ENCODE data around the gene KNDC1. TPM values are rescaled to one million over a fixed set of nuclear protein-coding genes. Genes with fewer than 3 reads are reported as not detected.
"Not testable (repeated sequence)": the region's sequence is repeated elsewhere in the genome, so short reads cannot be mapped to it uniquely, and the experiment has no call there.

Gene KNDC1
- total RNA-seq, 2 donors from 2014 or later, result 0.05 to 0.36 TPM

GRCh38 chr10:133231244-133231945, 71.4 kb downstream of the KNDC1 start:
- ATAC-seq, result no peak
- DNase-seq (ENCODE audit: low spot score), result no peak
- no peaks in the 10 kb centered on the region for H3K9me3 Mint-ChIP-seq
- H3K4me1 Mint-ChIP-seq (ENCODE audit: low read depth in 2 of 2), result peaks cover 0 to 12% of the 10 kb centered on the region in 2 donors
- H3K36me3 Mint-ChIP-seq, result no peaks in the 10 kb centered on the region
- H3K4me3 Mint-ChIP-seq, result no peak overlapping the region
- H3K27me3 Mint-ChIP-seq, result peaks cover 15 to 36% of the 10 kb centered on the region in 2 donors
- H3K27ac Mint-ChIP-seq, result no peak overlapping the region

DNA sequence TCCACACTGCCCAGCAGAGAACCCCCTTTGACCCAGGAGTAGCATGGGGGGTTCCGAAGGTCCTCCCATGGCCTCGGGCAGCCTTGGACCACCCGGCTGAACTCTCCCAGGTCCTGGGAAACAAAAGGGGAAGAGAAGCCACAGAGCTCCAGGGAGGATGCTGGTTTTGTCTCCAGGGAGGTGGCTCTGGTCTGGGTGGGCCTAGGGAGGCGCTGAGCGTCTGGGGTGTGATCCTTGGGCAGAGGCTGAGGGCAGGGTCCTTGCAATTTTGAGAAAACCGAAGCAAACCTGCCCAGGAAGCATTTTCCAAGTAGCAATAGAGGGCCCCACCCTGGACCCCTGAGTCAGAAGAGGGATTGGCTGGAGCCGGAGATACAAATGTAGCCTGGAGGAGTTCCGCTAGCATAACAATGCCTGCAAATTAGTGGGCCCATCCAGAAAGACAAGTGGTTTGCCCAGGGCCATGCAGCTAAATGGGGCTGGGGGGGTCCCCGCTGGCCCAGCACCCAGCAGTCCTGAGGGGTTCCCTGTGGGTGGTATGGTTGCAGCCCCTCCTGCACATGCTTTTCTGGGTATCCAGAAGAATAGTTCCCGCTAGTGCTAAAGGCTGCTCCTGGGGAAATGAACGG, 72.0 kb downstream of the KNDC1 start:
- Mint-ChIP-seq H3K36me3 (no peaks in the 10 kb centered on the region), H3K27me3 (peaks cover 15 to 29% of the 10 kb centered on the region in 2 donors), H3K4me1 (ENCODE audit: low read depth in 2 of 2) (peaks cover 0 to 12% of the 10 kb centered on the region in 2 donors), H3K4me3 (no peak overlapping the region), H3K27ac (no peak overlapping the region), H3K9me3 (no peaks in the 10 kb centered on the region)
- DNase-seq (ENCODE audit: low spot score) (no peak), ATAC-seq (no peak)

DNA sequence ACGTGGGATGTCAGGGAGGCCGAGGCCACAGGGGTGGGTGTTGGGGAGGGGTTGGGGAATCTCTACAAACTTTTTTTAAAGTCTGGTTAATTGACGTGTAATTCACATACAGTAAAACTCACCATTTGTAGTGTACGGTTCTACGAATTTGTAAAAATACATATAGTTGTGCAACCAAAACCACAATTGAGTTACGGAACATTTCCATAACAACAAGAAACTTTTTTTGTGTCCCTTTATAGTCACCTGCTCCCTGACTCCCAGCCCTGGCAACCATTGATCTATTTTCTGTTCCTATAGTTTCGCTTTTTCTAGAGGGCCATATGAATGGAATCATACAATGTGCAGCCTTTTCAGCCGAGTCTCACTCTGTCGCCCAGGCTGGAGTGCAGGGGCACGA, 74.8 kb downstream of the KNDC1 start:
- peak overlapping the region; percentile 41 for H3K4me3 Mint-ChIP-seq
- H3K36me3 Mint-ChIP-seq; H3K4me1 Mint-ChIP-seq (ENCODE audit: low read depth in 2 of 2); H3K9me3 Mint-ChIP-seq; H3K27ac Mint-ChIP-seq; DNase-seq (ENCODE audit: low spot score): not testable (repeated sequence)
- peaks cover 8 to 24% of the 10 kb centered on the region in 2 donors for H3K27me3 Mint-ChIP-seq
- peak in 1 of 2 donors; percentile 4 for ATAC-seq

- Mint-ChIP-seq H3K4me3 (peak overlapping the region; percentile 61), H3K36me3 (no peaks in the 10 kb centered on the region), H3K27me3 (peaks cover 8 to 24% of the 10 kb centered on the region in 2 donors), H3K4me1 (ENCODE audit: low read depth in 2 of 2) (peaks cover 0 to 5% of the 10 kb centered on the region in 2 donors), H3K27ac (no peak overlapping the region), H3K9me3 (no peaks in the 10 kb centered on the region)
- peak; percentile 60 to 74 for ATAC-seq
- no peak for DNase-seq (ENCODE audit: low spot score)
Measured at GRCh38 chr10:133235265-133235855, 75.3 kb downstream of the KNDC1 start.

- H3K27ac Mint-ChIP-seq, result no peak overlapping the region
- no peak for ATAC-seq
- peaks cover 5 to 9% of the 10 kb centered on the region in 2 donors for H3K4me1 Mint-ChIP-seq (ENCODE audit: low read depth in 2 of 2)
- no peaks in the 10 kb centered on the region for H3K9me3 Mint-ChIP-seq
- no peak for DNase-seq (ENCODE audit: low spot score)
- H3K36me3 Mint-ChIP-seq, result no peaks in the 10 kb centered on the region
- H3K27me3 Mint-ChIP-seq, result peaks cover 14 to 28% of the 10 kb centered on the region in 2 donors
- peak overlapping the region; percentile 61 for H3K4me3 Mint-ChIP-seq
Measured at GRCh38 chr10:133235932-133236331, 75.9 kb downstream of the KNDC1 start.

GRCh38 chr10:133236401-133237240, 76.6 kb downstream of the KNDC1 start:
- DNase-seq (ENCODE audit: low spot score) (no peak), ATAC-seq (peak in 1 of 2 donors; percentile 24)
- H3K36me3 Mint-ChIP-seq, result no peaks in the 10 kb centered on the region
- peaks cover 7 to 10% of the 10 kb centered on the region in 2 donors for H3K4me1 Mint-ChIP-seq (ENCODE audit: low read depth in 2 of 2)
- H3K27ac Mint-ChIP-seq, result no peak overlapping the region
- no peak overlapping the region for H3K4me3 Mint-ChIP-seq
- peaks cover 16 to 26% of the 10 kb centered on the region in 2 donors for H3K27me3 Mint-ChIP-seq
- H3K9me3 Mint-ChIP-seq, result no peaks in the 10 kb centered on the region

- Mint-ChIP-seq H3K27me3 (peaks cover 16 to 22% of the 10 kb centered on the region in 2 donors), H3K4me3 (no peak overlapping the region), H3K9me3 (no peaks in the 10 kb centered on the region), H3K36me3 (no peaks in the 10 kb centered on the region), H3K4me1 (ENCODE audit: low read depth in 2 of 2) (peaks cover 7 to 10% of the 10 kb centered on the region in 2 donors), H3K27ac (no peak overlapping the region)
- no peak for DNase-seq (ENCODE audit: low spot score)
- no peak for ATAC-seq
Measured at GRCh38 chr10:133237241-133237587, 77.2 kb downstream of the KNDC1 start.

DNA sequence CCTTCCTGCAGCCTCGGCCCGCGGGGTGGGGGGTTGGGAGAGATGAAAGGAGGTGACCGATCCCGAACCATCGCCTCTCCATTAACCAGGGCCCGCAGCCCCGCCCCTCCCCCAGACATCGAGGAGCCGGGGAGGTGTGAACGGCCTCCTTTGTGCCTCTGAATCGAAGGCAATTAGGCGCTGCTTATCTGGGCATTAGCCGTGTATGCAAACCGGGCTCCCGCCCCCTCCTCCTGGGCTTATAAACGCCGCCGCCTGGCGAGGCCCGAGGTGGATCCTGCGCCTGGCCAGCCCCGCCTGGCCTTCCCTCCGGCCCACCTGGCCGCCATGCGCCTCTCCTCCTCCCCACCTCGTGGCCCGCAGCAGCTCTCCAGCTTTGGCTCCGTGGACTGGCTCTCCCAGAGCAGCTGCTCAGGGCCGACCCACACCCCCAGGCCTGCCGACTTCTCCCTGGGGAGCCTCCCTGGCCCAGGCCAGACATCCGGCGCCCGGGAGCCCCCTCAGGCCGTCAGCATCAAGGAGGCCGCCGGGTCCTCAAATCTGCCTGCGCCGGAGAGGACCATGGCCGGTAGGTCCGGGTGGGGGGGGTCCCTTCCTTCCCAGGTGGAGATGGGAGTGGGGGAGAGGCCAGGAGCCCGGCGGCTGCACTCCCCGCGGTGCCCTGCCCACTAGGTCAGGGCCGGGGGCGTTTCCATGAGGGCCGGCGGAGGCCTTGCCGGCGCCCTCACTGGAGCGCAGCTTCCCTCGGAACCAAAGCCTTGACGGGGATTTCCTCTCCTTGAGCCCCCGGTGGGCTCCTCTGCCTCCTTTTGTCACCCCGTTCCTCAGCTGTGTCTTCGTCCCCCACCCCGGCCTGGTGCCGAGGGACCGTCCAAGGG, 77.8 kb downstream of the KNDC1 start, which contains the start of gene VENTX:
Gene VENTX (plus strand): TSS at position 268 of the 878 bp plus-strand sequence. CDS start 60 bp downstream, at position 328.
- no peak for DNase-seq (ENCODE audit: low spot score)
- Mint-ChIP-seq H3K4me1 (ENCODE audit: low read depth in 2 of 2) (peaks cover 7 to 13% of the 10 kb centered on the region in 2 donors), H3K36me3 (no peaks in the 10 kb centered on the region), H3K27ac (no peak within 1 kb of the TSS), H3K27me3 (peaks cover 18 to 22% of the 10 kb centered on the region in 2 donors), H3K4me3 (no peak within 1 kb of the TSS), H3K9me3 (no peaks in the 10 kb centered on the region)
- no peak for ATAC-seq

GRCh38 chr10:133238466-133238804, 78.4 kb downstream of the KNDC1 start:
- no peaks in the 10 kb centered on the region for H3K36me3 Mint-ChIP-seq
- H3K27me3 Mint-ChIP-seq, result peaks cover 24 to 25% of the 10 kb centered on the region in 2 donors
- no peak overlapping the region for H3K27ac Mint-ChIP-seq
- no peaks in the 10 kb centered on the region for H3K9me3 Mint-ChIP-seq
- ATAC-seq (no peak), DNase-seq (ENCODE audit: low spot score) (no peak)
- no peak overlapping the region for H3K4me3 Mint-ChIP-seq
- H3K4me1 Mint-ChIP-seq (ENCODE audit: low read depth in 2 of 2), result peaks cover 12 to 16% of the 10 kb centered on the region in 2 donors

DNA sequence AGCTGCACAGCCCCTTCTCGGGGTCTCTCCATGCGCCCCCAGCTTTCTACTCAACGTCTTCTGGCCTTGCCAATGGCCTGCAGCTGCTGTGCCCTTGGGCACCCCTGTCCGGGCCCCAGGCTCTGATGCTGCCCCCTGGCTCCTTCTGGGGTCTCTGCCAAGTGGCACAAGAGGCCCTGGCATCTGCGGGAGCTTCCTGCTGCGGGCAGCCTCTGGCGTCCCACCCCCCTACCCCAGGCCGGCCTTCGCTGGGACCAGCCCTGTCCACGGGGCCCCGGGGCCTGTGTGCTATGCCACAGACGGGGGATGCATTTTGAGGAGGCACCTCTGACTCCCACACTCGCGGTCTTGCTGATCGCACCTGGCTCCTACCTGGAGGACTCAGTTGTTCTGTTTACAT, 80.0 kb downstream of the KNDC1 start:
- Mint-ChIP-seq H3K27me3 (peaks cover 19 to 24% of the 10 kb centered on the region in 2 donors), H3K4me3 (no peak overlapping the region), H3K9me3 (no peaks in the 10 kb centered on the region), H3K27ac (no peak overlapping the region), H3K36me3 (no peaks in the 10 kb centered on the region), H3K4me1 (ENCODE audit: low read depth in 2 of 2) (peaks cover 12 to 16% of the 10 kb centered on the region in 2 donors)
- DNase-seq (ENCODE audit: low spot score) (no peak), ATAC-seq (no peak)

DNA sequence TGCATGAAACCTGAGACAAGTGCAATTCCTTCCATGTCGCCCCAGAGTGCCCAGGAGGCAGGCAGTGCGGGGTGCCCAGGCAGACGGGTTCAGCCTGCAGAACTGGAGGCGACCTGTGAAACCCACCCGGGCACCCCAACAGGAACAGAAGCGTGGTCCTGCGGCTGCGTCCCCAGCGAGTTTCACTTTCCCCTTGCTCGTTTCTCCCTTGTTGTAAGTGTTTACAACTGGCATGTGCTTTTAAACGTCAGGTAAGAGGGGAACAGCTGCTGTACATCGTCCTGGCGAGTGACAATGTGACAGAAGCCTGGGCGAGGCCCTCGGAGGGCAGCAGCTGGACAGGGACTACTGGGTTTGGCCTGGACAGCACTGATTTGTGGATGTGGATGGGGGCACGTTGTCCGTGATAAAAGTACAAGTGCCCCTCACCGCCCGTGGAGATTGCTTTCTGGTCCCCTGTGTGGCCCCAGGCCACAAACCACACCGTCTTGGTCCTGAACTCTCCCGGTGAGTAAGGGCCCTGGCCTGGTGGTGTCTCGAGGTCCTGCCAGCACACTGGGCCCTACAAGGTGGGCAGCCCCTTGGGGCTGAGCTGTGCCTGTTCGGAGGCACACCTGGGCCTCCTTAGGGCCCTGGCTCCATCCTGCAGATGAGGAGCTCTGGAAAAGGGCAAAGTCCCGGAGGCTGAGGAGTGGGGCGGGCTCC, 81.6 kb downstream of the KNDC1 start:
- ATAC-seq (no peak), DNase-seq (ENCODE audit: low spot score) (no peak)
- no peak overlapping the region for H3K27ac Mint-ChIP-seq
- peak overlapping the region; percentile 77 for H3K4me3 Mint-ChIP-seq
- H3K36me3 Mint-ChIP-seq, result no peaks in the 10 kb centered on the region
- peaks cover 16 to 24% of the 10 kb centered on the region in 2 donors for H3K27me3 Mint-ChIP-seq
- H3K9me3 Mint-ChIP-seq, result no peaks in the 10 kb centered on the region
- H3K4me1 Mint-ChIP-seq (ENCODE audit: low read depth in 2 of 2), result peaks cover 10 to 12% of the 10 kb centered on the region in 2 donors

- peaks cover 10 to 12% of the 10 kb centered on the region in 2 donors for H3K4me1 Mint-ChIP-seq (ENCODE audit: low read depth in 2 of 2)
- no peak for DNase-seq (ENCODE audit: low spot score)
- no peaks in the 10 kb centered on the region for H3K36me3 Mint-ChIP-seq
- H3K27me3 Mint-ChIP-seq, result peaks cover 16 to 24% of the 10 kb centered on the region in 2 donors
- H3K4me3 Mint-ChIP-seq, result peak overlapping the region; percentile 52
- no peaks in the 10 kb centered on the region for H3K9me3 Mint-ChIP-seq
- ATAC-seq, result no peak
- H3K27ac Mint-ChIP-seq, result no peak overlapping the region
Measured at GRCh38 chr10:133242611-133243356, 82.8 kb downstream of the KNDC1 start.
